Endodermal cell (in vitro differentiated cells): Measurements from ENCODE around the gene NOS1. TPM values are rescaled to one million over a fixed set of nuclear protein-coding genes. Genes with fewer than 3 reads are reported as not detected.

ENCODE experiments used
- DNase-seq: peaks from one replicate; pipeline ENCODE4 v3.0.0-alpha.2; 2017
- H3K27ac ChIP-seq: 2 replicates; pipeline ENCODE4 v1.5.1; 2013; ENCODE audit warnings: mild to moderate bottlenecking, low read depth, low read length, moderate library complexity
- H3K27me3 ChIP-seq: 2 replicates; pipeline ENCODE4 v1.6.1; 2013; ENCODE audit warnings: mild to moderate bottlenecking, low read length, moderate library complexity; ENCODE audit not compliant: insufficient read depth, control insufficient read depth, poor library complexity, severe bottlenecking
- H3K36me3 ChIP-seq: 2 replicates; pipeline ENCODE4 v1.7.0; 2013; ENCODE audit warnings: mild to moderate bottlenecking, low read length, moderate library complexity; ENCODE audit not compliant: control insufficient read depth, insufficient read depth
- H3K4me1 ChIP-seq: one replicate; pipeline ENCODE4 v1.7.0; 2013; ENCODE audit warnings: low read length; ENCODE audit not compliant: control insufficient read depth, insufficient read depth
- H3K4me3 ChIP-seq: 2 replicates; pipeline ENCODE4 v1.5.1; 2013; ENCODE audit warnings: mild to moderate bottlenecking, low read length, moderate library complexity
- H3K9ac ChIP-seq: 2 replicates; pipeline ENCODE4 v1.6.1; 2013; ENCODE audit warnings: mild to moderate bottlenecking, low read length, moderate library complexity; ENCODE audit not compliant: poor library complexity, severe bottlenecking; ENCODE audit errors: extremely low read depth
- H3K9me3 ChIP-seq: 2 replicates; pipeline ENCODE4 v1.6.1; 2013; ENCODE audit warnings: mild to moderate bottlenecking, low read length, moderate library complexity; ENCODE audit not compliant: control insufficient read depth
- H3K27ac Mint-ChIP-seq: 2 replicates; pipeline ENCODE4 v1.8.0; 2020; ENCODE audit warnings: mixed read lengths
- H3K27me3 Mint-ChIP-seq: 2 replicates; pipeline ENCODE4 v1.8.0; 2021; ENCODE audit warnings: mild to moderate bottlenecking, mixed read lengths; ENCODE audit not compliant: insufficient read depth
- H3K36me3 Mint-ChIP-seq: 2 replicates; pipeline ENCODE4 v1.8.0; 2020; ENCODE audit warnings: low read depth, mixed read lengths
- H3K4me1 Mint-ChIP-seq: 2 replicates; pipeline ENCODE4 v1.8.0; 2020; ENCODE audit warnings: mixed read lengths
- H3K4me3 Mint-ChIP-seq: 2 replicates; pipeline ENCODE4 v1.8.0; 2020; ENCODE audit warnings: mild to moderate bottlenecking, moderate library complexity, mixed read lengths
- H3K9me3 Mint-ChIP-seq: 2 replicates; pipeline ENCODE4 v1.8.0; 2020; ENCODE audit warnings: mild to moderate bottlenecking, mixed read lengths
- WGBS, 2 experiments: methylation state at CpG; one replicate each; pipeline versions ENCODE4 v1.1.5 to v1.1.7; 2013; ENCODE audit warnings: missing lambda C conversion rate in 2 of 2, mixed read lengths in 1 of 2; ENCODE audit not compliant: insufficient coverage in 1 of 2, insufficient read length in 1 of 2; 5-methylcytosine and 5-hydroxymethylcytosine counted together
- total RNA-seq, 2 donors: library from RNA; stranded (reverse); fragmentation: NEBNext Ultra II Directional in 1 of 2; extraction: Animal tissue kit (Norgen Biotek cat#: 25700) in 1 of 2; gene quantifications; 2 replicates in 1 of 2; 3 replicates in 1 of 2; pipeline ENCODE4 v1.2.1, GENCODE V29; 2021
- TF ChIP-seq, protein P1 (sequence below): fragments of 200-600 bp; sonication (generic); conservative IDR thresholded peaks from 2 replicates; pipeline ENCODE4 v1.5.0; 2021; ENCODE audit warnings: antibody characterized with exemption, mild to moderate bottlenecking

NOS1 gene
- total RNA-seq, 2 donors from 2014 or later = 0.33 to 0.88 TPM

GRCh38 chr12:117172168-117172567, 189.3 kb downstream of the NOS1 start:
- TF ChIP-seq, protein P1, sequence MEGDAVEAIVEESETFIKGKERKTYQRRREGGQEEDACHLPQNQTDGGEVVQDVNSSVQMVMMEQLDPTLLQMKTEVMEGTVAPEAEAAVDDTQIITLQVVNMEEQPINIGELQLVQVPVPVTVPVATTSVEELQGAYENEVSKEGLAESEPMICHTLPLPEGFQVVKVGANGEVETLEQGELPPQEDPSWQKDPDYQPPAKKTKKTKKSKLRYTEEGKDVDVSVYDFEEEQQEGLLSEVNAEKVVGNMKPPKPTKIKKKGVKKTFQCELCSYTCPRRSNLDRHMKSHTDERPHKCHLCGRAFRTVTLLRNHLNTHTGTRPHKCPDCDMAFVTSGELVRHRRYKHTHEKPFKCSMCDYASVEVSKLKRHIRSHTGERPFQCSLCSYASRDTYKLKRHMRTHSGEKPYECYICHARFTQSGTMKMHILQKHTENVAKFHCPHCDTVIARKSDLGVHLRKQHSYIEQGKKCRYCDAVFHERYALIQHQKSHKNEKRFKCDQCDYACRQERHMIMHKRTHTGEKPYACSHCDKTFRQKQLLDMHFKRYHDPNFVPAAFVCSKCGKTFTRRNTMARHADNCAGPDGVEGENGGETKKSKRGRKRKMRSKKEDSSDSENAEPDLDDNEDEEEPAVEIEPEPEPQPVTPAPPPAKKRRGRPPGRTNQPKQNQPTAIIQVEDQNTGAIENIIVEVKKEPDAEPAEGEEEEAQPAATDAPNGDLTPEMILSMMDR = no peak
- peaks cover 81% of the 10 kb centered on the region for H3K36me3 Mint-ChIP-seq
- no peaks in the 10 kb centered on the region for H3K27me3 Mint-ChIP-seq
- no peaks in the 10 kb centered on the region for H3K4me1 ChIP-seq
- no peaks in the 10 kb centered on the region for H3K9me3 Mint-ChIP-seq
- no peak overlapping the region for H3K9ac ChIP-seq
- peaks cover 3% of the 10 kb centered on the region for H3K4me1 Mint-ChIP-seq
- H3K4me3 ChIP-seq = no peak overlapping the region
- no peak overlapping the region for H3K27ac ChIP-seq
- peaks cover 4% of the 10 kb centered on the region for H3K9me3 ChIP-seq
- no peak for DNase-seq
- H3K27me3 ChIP-seq = no peaks in the 10 kb centered on the region
- no peak overlapping the region for H3K4me3 Mint-ChIP-seq
- 86 to 97% methylated on average over 3 of the region's 3 CpGs for WGBS, 2 experiments
- H3K27ac Mint-ChIP-seq = no peak overlapping the region
- peaks cover 95% of the 10 kb centered on the region for H3K36me3 ChIP-seq

- Histone ChIP-seq H3K9me3 (peaks cover 4% of the 10 kb centered on the region), H3K36me3 (peaks cover 95% of the 10 kb centered on the region), H3K27ac (no peak overlapping the region), H3K9ac (no peak overlapping the region), H3K27me3 (no peaks in the 10 kb centered on the region), H3K4me3 (no peak overlapping the region), H3K4me1 (no peaks in the 10 kb centered on the region)
- peaks cover 82% of the 10 kb centered on the region for H3K36me3 Mint-ChIP-seq
- H3K4me3 Mint-ChIP-seq = no peak overlapping the region
- H3K9me3 Mint-ChIP-seq = no peaks in the 10 kb centered on the region
- peaks cover 3% of the 10 kb centered on the region for H3K4me1 Mint-ChIP-seq
- TF ChIP-seq, protein P1 = no peak
- WGBS, 2 experiments = 100% methylated on average over 2 of the region's 2 CpGs; no CpG with 5 or more reads in 1 of the 2 experiments
- no peak overlapping the region for H3K27ac Mint-ChIP-seq
- DNase-seq = no peak
- no peaks in the 10 kb centered on the region for H3K27me3 Mint-ChIP-seq
Observed at GRCh38 chr12:117171499-117172162, 189.8 kb downstream of the NOS1 start.

DNA sequence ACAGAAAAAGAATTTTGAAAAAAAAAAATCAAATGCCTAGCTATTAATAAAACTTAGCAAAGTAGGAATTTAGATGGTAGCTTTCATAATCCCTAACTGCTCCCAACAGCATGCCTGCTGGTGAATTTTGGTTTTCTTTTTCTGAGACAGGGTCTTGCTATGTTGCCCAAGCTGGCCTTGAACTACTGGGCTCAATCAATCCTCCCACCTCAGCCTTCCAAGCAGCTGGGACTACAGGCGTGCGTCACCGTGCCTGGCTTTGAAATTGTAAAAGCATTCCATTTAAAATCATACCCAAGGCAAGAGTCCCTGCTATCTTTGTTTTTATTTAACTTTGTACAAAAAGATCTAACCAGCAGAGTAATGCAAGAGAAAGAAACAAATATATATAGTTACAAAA, 191.9 kb downstream of the NOS1 start:
- Mint-ChIP-seq H3K9me3 (no peaks in the 10 kb centered on the region), H3K36me3 (peaks cover 84% of the 10 kb centered on the region), H3K4me3 (no peak overlapping the region), H3K4me1 (no peaks in the 10 kb centered on the region), H3K27ac (no peak overlapping the region), H3K27me3 (no peaks in the 10 kb centered on the region)
- Histone ChIP-seq H3K27ac (no peak overlapping the region), H3K4me3 (no peak overlapping the region), H3K4me1 (no peaks in the 10 kb centered on the region), H3K27me3 (no peaks in the 10 kb centered on the region), H3K9me3 (peaks cover 4% of the 10 kb centered on the region), H3K9ac (no peak overlapping the region), H3K36me3 (peaks cover 94% of the 10 kb centered on the region)
- TF ChIP-seq, protein P1 = no peak
- no peak for DNase-seq
- 100% methylated on average over 3 of the region's 3 CpGs; no CpG with 5 or more reads in 1 of the 2 experiments for WGBS, 2 experiments
